CD4-positive, alpha-beta memory T cell (primary cell): Measurements from ENCODE around the gene KDM4C. TPM values are rescaled to one million over a fixed set of nuclear protein-coding genes. Genes with fewer than 3 reads are reported as not detected.
A peak's percentile ranks its signal among the peaks of the same experiment; 100 is the strongest.
"Not testable (repeated sequence)": the region's sequence is repeated elsewhere in the genome, so short reads cannot be mapped to it uniquely, and the experiment has no call there.

Experiments used
- CTCF ChIA-PET: fragments of 350-600 bp; sonication (Branson Sonifier 250); formaldehyde crosslinking; loops from one replicate; lab custom pipeline; 2021; ENCODE audit warnings: inconsistent platforms; ENCODE audit not compliant: partially characterized antibody; lab: Charles Lee
- POLR2A ChIA-PET: fragments of 350-600 bp; sonication (Branson Sonifier 250); formaldehyde crosslinking; loops from one replicate; lab custom pipeline; 2021; ENCODE audit not compliant: partially characterized antibody; lab: Charles Lee
- DNase-seq, 5 donors: peaks; one replicate each; pipeline versions ENCODE4 v3.0.0 to v3.0.0-alpha.2; 2020 to 2022; ENCODE audit warnings: mixed read lengths in 1 of 5
- H3K27ac ChIP-seq: one replicate; pipeline ENCODE4 v1.7.0; 2013; ENCODE audit warnings: low read depth, low read length
- H3K27me3 ChIP-seq: 2 replicates; pipeline ENCODE4 v1.7.0; 2013; ENCODE audit warnings: mild to moderate bottlenecking, low read length, moderate library complexity; ENCODE audit not compliant: insufficient read depth
- H3K36me3 ChIP-seq: 2 replicates; pipeline ENCODE4 v1.7.0; 2013; ENCODE audit warnings: mild to moderate bottlenecking, low read length, moderate library complexity; ENCODE audit not compliant: insufficient read depth
- H3K4me1 ChIP-seq: 2 replicates; pipeline ENCODE4 v1.7.0; 2013; ENCODE audit warnings: mild to moderate bottlenecking, low read length, moderate library complexity; ENCODE audit not compliant: insufficient read depth
- H3K4me3 ChIP-seq, 2 donors: one replicate each; pipeline ENCODE4 v1.7.0; 2013; ENCODE audit warnings: low read length in 2 of 2, mild to moderate bottlenecking in 1 of 2
- H3K9me3 ChIP-seq, 2 donors: one replicate each; pipeline ENCODE4 v1.7.0; 2013; ENCODE audit warnings: low read length in 2 of 2, control low read depth in 1 of 2; ENCODE audit not compliant: control insufficient read depth in 1 of 2
- H3K27ac Mint-ChIP-seq, 7 donors: one replicate each; pipeline ENCODE4 v1.8.0; 2020 to 2021; ENCODE audit warnings: mixed read lengths in 7 of 7, mild to moderate bottlenecking in 6 of 7, inconsistent platforms in 3 of 7, moderate library complexity in 3 of 7
- H3K27me3 Mint-ChIP-seq, 2 donors: one replicate each; pipeline ENCODE4 v1.8.0; 2020 to 2021; ENCODE audit warnings: mixed read lengths in 2 of 2
- H3K36me3 Mint-ChIP-seq, 2 donors: one replicate each; pipeline ENCODE4 v1.8.0; 2020 to 2021; ENCODE audit warnings: mixed read lengths in 2 of 2, inconsistent platforms in 1 of 2, mild to moderate bottlenecking in 1 of 2
- H3K4me1 Mint-ChIP-seq, 4 donors: one replicate each; pipeline ENCODE4 v1.8.0; 2020 to 2021; ENCODE audit warnings: mixed read lengths in 4 of 4, mild to moderate bottlenecking in 1 of 4
- H3K4me3 Mint-ChIP-seq, 8 donors: one replicate each; pipeline ENCODE4 v1.8.0; 2020 to 2021; ENCODE audit warnings: mixed read lengths in 8 of 8, mild to moderate bottlenecking in 7 of 8, moderate library complexity in 6 of 8, inconsistent platforms in 3 of 8
- H3K9me3 Mint-ChIP-seq, 8 donors: one replicate each; pipeline ENCODE4 v1.8.0; 2020 to 2021; ENCODE audit warnings: mixed read lengths in 8 of 8, mild to moderate bottlenecking in 5 of 8, inconsistent platforms in 3 of 8, moderate library complexity in 1 of 8
- intact Hi-C: fragments of 100-400 bp; cut with micrococcal nuclease; formaldehyde crosslinking; loops from one replicate; pipeline ENCODE4 v1.15.1; 2023
- polyA plus RNA-seq, 2 donors: library from polyadenylated mRNA; unstranded; fragments of 300-500 nt; fragmentation: Illumina TruSeq; gene quantifications; one replicate each; pipeline ENCODE4 v1.2.3, GENCODE V29; 2021
- total RNA-seq, 2 experiments: library from RNA; stranded (reverse); gene quantifications; one replicate each; pipeline ENCODE4 v1.2.3, GENCODE V29; 2021

KDM4C gene
- total and polyA plus RNA-seq, 4 experiments from 2014 or later, result 36.3 to 90.7 (median 58.8) TPM

GRCh38 chr9:6948921-6949320 lies 191.1 kb downstream of the KDM4C start:
- CTCF ChIA-PET, H3K27me3 ChIP-seq, H3K27ac Mint-ChIP-seq, H3K4me3 ChIP-seq, H3K9me3 Mint-ChIP-seq, H3K9me3 ChIP-seq, H3K27me3 Mint-ChIP-seq, H3K4me3 Mint-ChIP-seq, H3K36me3 ChIP-seq, H3K4me1 ChIP-seq, POLR2A ChIA-PET, H3K27ac ChIP-seq, DNase-seq, intact Hi-C loops: not testable (repeated sequence)
- peaks cover 9 to 21% of the 10 kb centered on the region in 2 donors for H3K36me3 Mint-ChIP-seq
- peaks cover 5 to 31% (median 17%) of the 10 kb centered on the region in 4 donors for H3K4me1 Mint-ChIP-seq

DNA sequence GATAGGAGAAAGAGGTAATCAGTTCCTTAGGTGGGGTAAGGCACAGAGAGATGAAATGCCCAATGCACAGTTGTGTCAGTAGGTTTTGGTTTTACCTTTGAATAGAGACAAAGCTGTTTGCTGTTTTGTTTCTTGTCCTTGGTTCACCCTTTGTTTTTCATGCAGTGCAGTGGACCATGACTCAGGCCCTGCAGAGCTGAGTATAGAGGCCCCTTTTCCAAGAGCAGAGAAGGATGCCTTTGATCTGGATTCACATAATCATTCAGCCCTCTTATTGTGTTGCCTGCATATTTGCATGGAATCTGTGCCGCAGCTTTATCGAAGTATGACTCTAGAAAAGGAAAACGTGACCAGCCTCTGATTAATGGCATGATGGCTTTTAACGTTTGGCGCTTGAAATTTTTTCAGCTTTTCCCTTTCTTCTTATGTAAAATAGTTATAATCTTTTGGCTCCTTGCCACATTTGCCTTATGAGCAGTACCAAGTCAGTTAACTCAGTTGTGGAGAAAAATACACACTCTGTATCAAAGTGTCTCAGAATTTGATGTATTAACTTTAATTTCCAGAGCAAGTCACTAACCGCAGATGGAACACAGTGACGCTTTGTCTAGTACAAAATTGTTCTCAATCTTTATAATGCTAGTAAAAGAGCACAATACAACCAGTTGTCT lies 197.6 kb downstream of the KDM4C start:
- H3K36me3 ChIP-seq, result no peaks in the 10 kb centered on the region
- Mint-ChIP-seq H3K36me3 (peaks cover 20 to 22% of the 10 kb centered on the region in 2 donors), H3K4me3 (no peak overlapping the region), H3K4me1 (peaks cover 11 to 32% (median 17%) of the 10 kb centered on the region in 4 donors), H3K27ac (peak overlapping the region in 2 of 7 donors; percentile 46 to 50), H3K9me3 (peaks cover 0 to under 1% (median 0%) of the 10 kb centered on the region in 8 donors), H3K27me3 (no peaks in the 10 kb centered on the region)
- ChIA-PET POLR2A (no interaction called here), CTCF (no interaction called here)
- no peaks in the 10 kb centered on the region for H3K27me3 ChIP-seq
- H3K4me1 ChIP-seq, result peaks cover 7% of the 10 kb centered on the region
- no peak overlapping the region for H3K4me3 ChIP-seq
- intact Hi-C loops, result no loop called here
- DNase-seq, result no peak
- H3K9me3 ChIP-seq, result no peaks in the 10 kb centered on the region
- H3K27ac ChIP-seq, result no peak overlapping the region

GRCh38 chr9:6956879-6957278 lies 199.1 kb downstream of the KDM4C start:
- POLR2A ChIA-PET, result no interaction called here
- CTCF ChIA-PET, result no interaction called here
- no peaks in the 10 kb centered on the region for H3K9me3 ChIP-seq
- no peak for DNase-seq
- H3K27ac Mint-ChIP-seq, result no peak overlapping the region
- no peaks in the 10 kb centered on the region for H3K27me3 Mint-ChIP-seq
- peaks cover 7% of the 10 kb centered on the region for H3K4me1 ChIP-seq
- H3K4me1 Mint-ChIP-seq, result peaks cover 6 to 27% (median 18%) of the 10 kb centered on the region in 4 donors
- no peaks in the 10 kb centered on the region for H3K36me3 ChIP-seq
- no peaks in the 10 kb centered on the region for H3K9me3 Mint-ChIP-seq
- no peaks in the 10 kb centered on the region for H3K27me3 ChIP-seq
- intact Hi-C loops, result no loop called here
- no peak overlapping the region for H3K4me3 ChIP-seq
- no peak overlapping the region for H3K4me3 Mint-ChIP-seq
- peaks cover 24 to 31% of the 10 kb centered on the region in 2 donors for H3K36me3 Mint-ChIP-seq
- H3K27ac ChIP-seq, result no peak overlapping the region

GRCh38 chr9:6959270-6960000 lies 201.7 kb downstream of the KDM4C start:
- Mint-ChIP-seq H3K4me3 (no peak overlapping the region), H3K27ac (no peak overlapping the region)
- POLR2A ChIA-PET, result no interaction called here

GRCh38 chr9:6960777-6961176 lies 203.0 kb downstream of the KDM4C start:
- intact Hi-C loops, result no loop called here
- ChIA-PET CTCF (no interaction called here), POLR2A (no interaction called here)
- DNase-seq, result no peak
- no peaks in the 10 kb centered on the region for H3K4me1 ChIP-seq
- no peaks in the 10 kb centered on the region for H3K9me3 ChIP-seq
- no peak overlapping the region for H3K27ac ChIP-seq
- no peak overlapping the region for H3K4me3 ChIP-seq
- no peak overlapping the region for H3K4me3 Mint-ChIP-seq
- H3K4me1 Mint-ChIP-seq, result peaks cover 0 to 17% (median 8%) of the 10 kb centered on the region in 4 donors
- H3K27me3 ChIP-seq, result no peaks in the 10 kb centered on the region
- H3K27ac Mint-ChIP-seq, result no peak overlapping the region
- no peaks in the 10 kb centered on the region for H3K36me3 ChIP-seq
- H3K9me3 Mint-ChIP-seq, result no peaks in the 10 kb centered on the region
- peaks cover 22 to 25% of the 10 kb centered on the region in 2 donors for H3K36me3 Mint-ChIP-seq
- no peaks in the 10 kb centered on the region for H3K27me3 Mint-ChIP-seq

More at GRCh38 chr9:6959270-6960000, 201.7 kb downstream of the KDM4C start:
- Histone ChIP-seq H3K27me3 (no peaks in the 10 kb centered on the region), H3K27ac (no peak overlapping the region), H3K4me1 (peaks cover 7% of the 10 kb centered on the region), H3K9me3 (no peaks in the 10 kb centered on the region), H3K4me3 (no peak overlapping the region), H3K36me3 (no peaks in the 10 kb centered on the region)
- peaks cover 6 to 19% (median 14%) of the 10 kb centered on the region in 4 donors for H3K4me1 Mint-ChIP-seq
- H3K27me3 Mint-ChIP-seq, result no peaks in the 10 kb centered on the region
- no peaks in the 10 kb centered on the region for H3K9me3 Mint-ChIP-seq
- DNase-seq, result no peak
- CTCF ChIA-PET, result no interaction called here
- intact Hi-C loops, result no loop called here
- H3K36me3 Mint-ChIP-seq, result peaks cover 25 to 26% of the 10 kb centered on the region in 2 donors

DNA sequence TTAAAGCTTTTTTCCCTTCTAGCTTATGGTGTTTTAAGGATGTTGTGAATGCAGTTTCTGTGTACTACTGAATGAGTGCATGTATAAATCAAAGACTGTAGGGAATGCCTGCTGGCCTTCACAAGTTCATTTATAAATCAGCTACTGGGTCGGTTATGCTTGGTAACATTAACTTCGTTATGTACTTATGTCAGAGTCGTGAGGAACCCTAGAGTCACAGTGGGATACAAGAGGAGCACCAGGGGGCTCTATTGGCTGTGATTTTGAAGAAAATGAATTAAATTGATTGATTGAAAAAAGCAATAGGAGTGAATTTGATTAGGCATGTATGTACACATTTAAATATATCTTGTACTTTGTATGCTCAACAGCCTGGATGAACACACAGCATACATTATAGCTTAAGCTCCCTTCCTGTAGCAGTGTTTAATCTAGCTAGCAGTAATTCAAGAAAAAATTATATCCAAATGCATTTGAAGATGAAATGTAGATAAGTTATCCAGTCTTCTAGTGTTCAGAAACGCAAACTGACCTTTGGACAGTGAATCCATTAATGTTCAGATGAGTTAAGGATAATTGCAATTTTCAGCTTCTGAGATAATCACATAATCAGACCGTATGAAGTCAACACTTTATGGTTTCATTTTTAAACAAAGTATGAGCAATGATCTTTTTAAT lies 204.2 kb downstream of the KDM4C start:
- peak overlapping the region in 1 of 7 donors; percentile 61 for H3K27ac Mint-ChIP-seq
- CTCF ChIA-PET, result no interaction called here
- Histone ChIP-seq H3K4me1 (no peaks in the 10 kb centered on the region), H3K9me3 (no peaks in the 10 kb centered on the region), H3K36me3 (no peaks in the 10 kb centered on the region), H3K27ac (no peak overlapping the region), H3K27me3 (no peaks in the 10 kb centered on the region), H3K4me3 (no peak overlapping the region)
- H3K4me3 Mint-ChIP-seq, result no peak overlapping the region
- DNase-seq, result no peak
- intact Hi-C loops, result no loop called here
- POLR2A ChIA-PET, result no interaction called here
- no peaks in the 10 kb centered on the region for H3K9me3 Mint-ChIP-seq
- H3K27me3 Mint-ChIP-seq, result no peaks in the 10 kb centered on the region
- H3K4me1 Mint-ChIP-seq, result peaks cover 0 to 15% (median 9%) of the 10 kb centered on the region in 4 donors
- peaks cover 22% of the 10 kb centered on the region in 2 donors for H3K36me3 Mint-ChIP-seq

DNA sequence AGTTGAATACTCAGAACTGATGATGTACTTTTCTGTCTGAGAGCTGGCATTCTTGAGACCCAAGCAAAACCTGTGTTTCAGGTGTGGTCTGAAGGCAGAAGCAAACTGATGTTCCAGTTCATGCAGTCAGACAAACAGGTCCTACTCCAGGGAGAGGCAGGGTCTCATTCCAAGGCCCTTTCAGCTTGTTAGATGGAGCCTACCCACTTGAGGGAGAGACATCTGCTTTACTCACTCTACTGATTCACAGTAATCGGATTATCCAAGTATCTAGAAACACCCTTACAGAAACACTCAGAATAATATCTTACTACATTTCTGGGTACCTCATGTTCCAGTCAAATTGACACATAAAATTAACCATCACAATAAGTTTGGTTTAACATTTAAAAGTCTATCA lies 207.8 kb downstream of the KDM4C start:
- no peak for DNase-seq
- Histone ChIP-seq H3K36me3 (no peaks in the 10 kb centered on the region), H3K27me3 (no peaks in the 10 kb centered on the region), H3K9me3 (no peaks in the 10 kb centered on the region), H3K4me1 (no peaks in the 10 kb centered on the region), H3K4me3 (no peak overlapping the region), H3K27ac (no peak overlapping the region)
- ChIA-PET CTCF (no interaction called here), POLR2A (no interaction called here)
- Mint-ChIP-seq H3K4me1 (peaks cover 10 to 28% (median 24%) of the 10 kb centered on the region in 4 donors), H3K36me3 (peaks cover 6 to 7% of the 10 kb centered on the region in 2 donors), H3K4me3 (no peak overlapping the region), H3K9me3 (no peaks in the 10 kb centered on the region), H3K27ac (no peak overlapping the region), H3K27me3 (no peaks in the 10 kb centered on the region)
- intact Hi-C loops, result no loop called here
